Measurements from ENCODE around the gene SH2D3C.

The SH2D3C gene

GRCh38 chr9:127813686-127814226, 35.3 kb upstream of the SH2D3C start:
- peaks cover 34% of the 10 kb centered on the region for H3K36me3 ChIP-seq (ENCODE audit: insufficient read depth, low read depth, low read length)
- H3K27me3 ChIP-seq (ENCODE audit: insufficient read depth, low read length), result no peaks in the 10 kb centered on the region
- no peak overlapping the region for H3K4me3 ChIP-seq (ENCODE audit: low read length)
- no peaks in the 10 kb centered on the region for H3K9me3 ChIP-seq (ENCODE audit: insufficient read depth, low read depth, low read length)
- no peak overlapping the region for H3K27ac ChIP-seq (ENCODE audit: low read length)
- no peak overlapping the region for H3K9ac ChIP-seq (ENCODE audit: low read depth, low read length)
- peaks cover 4% of the 10 kb centered on the region; the same call in 1 of the 2 replicates for H3K4me1 ChIP-seq (ENCODE audit: insufficient read depth, low read length)

GRCh38 chr9:127812936-127813675, 34.6 kb upstream of the SH2D3C start:
- Histone ChIP-seq H3K36me3 (ENCODE audit: insufficient read depth, low read depth, low read length) (peaks cover 39% of the 10 kb centered on the region), H3K9ac (ENCODE audit: low read depth, low read length) (no peak overlapping the region), H3K27ac (ENCODE audit: low read length) (no peak overlapping the region), H3K4me1 (ENCODE audit: insufficient read depth, low read length) (peaks cover 4% of the 10 kb centered on the region; the same call in 1 of the 2 replicates), H3K27me3 (ENCODE audit: insufficient read depth, low read length) (no peaks in the 10 kb centered on the region), H3K9me3 (ENCODE audit: insufficient read depth, low read depth, low read length) (no peaks in the 10 kb centered on the region), H3K4me3 (ENCODE audit: low read length) (no peak overlapping the region)

- Histone ChIP-seq H3K27me3 (ENCODE audit: insufficient read depth, low read length) (no peaks in the 10 kb centered on the region), H3K36me3 (ENCODE audit: insufficient read depth, low read depth, low read length) (peaks cover 48% of the 10 kb centered on the region), H3K9ac (ENCODE audit: low read depth, low read length) (no peak overlapping the region), H3K4me1 (ENCODE audit: insufficient read depth, low read length) (peaks cover 4% of the 10 kb centered on the region; the same call in 1 of the 2 replicates), H3K4me3 (ENCODE audit: low read length) (no peak overlapping the region), H3K9me3 (ENCODE audit: insufficient read depth, low read depth, low read length) (no peaks in the 10 kb centered on the region), H3K27ac (ENCODE audit: low read length) (no peak overlapping the region)
These were observed 33.5 kb upstream of the SH2D3C start for GRCh38 chr9:127812011-127812410.

- peaks cover 60% of the 10 kb centered on the region for H3K36me3 ChIP-seq (ENCODE audit: insufficient read depth, low read depth, low read length)
- no peak overlapping the region for H3K9ac ChIP-seq (ENCODE audit: low read depth, low read length)
These were observed 32.1 kb upstream of the SH2D3C start for GRCh38 chr9:127810378-127811187.

GRCh38 chr9:127809540-127810377, 31.3 kb upstream of the SH2D3C start:
- H3K4me3 ChIP-seq (ENCODE audit: low read length), result peak overlapping the region; percentile 51; the same call in 1 of the 2 replicates
- peak overlapping the region; percentile 32; the same call in 1 of the 2 replicates for H3K9ac ChIP-seq (ENCODE audit: low read depth, low read length)
- no peaks in the 10 kb centered on the region for H3K9me3 ChIP-seq (ENCODE audit: insufficient read depth, low read depth, low read length)
- H3K4me1 ChIP-seq (ENCODE audit: insufficient read depth, low read length), result peaks cover 4% of the 10 kb centered on the region; the same call in 1 of the 2 replicates
- H3K36me3 ChIP-seq (ENCODE audit: insufficient read depth, low read depth, low read length), result peaks cover 59% of the 10 kb centered on the region
- H3K27ac ChIP-seq (ENCODE audit: low read length), result no peak overlapping the region
- no peaks in the 10 kb centered on the region for H3K27me3 ChIP-seq (ENCODE audit: insufficient read depth, low read length)

More at GRCh38 chr9:127810378-127811187, 32.1 kb upstream of the SH2D3C start:
- Histone ChIP-seq H3K27ac (ENCODE audit: low read length) (no peak overlapping the region), H3K27me3 (ENCODE audit: insufficient read depth, low read length) (no peaks in the 10 kb centered on the region), H3K9me3 (ENCODE audit: insufficient read depth, low read depth, low read length) (no peaks in the 10 kb centered on the region), H3K4me3 (ENCODE audit: low read length) (peak overlapping the region; percentile 36; the same call in 1 of the 2 replicates), H3K4me1 (ENCODE audit: insufficient read depth, low read length) (peaks cover 4% of the 10 kb centered on the region; the same call in 1 of the 2 replicates)

- H3K9me3 ChIP-seq (ENCODE audit: insufficient read depth, low read depth, low read length), result no peaks in the 10 kb centered on the region
- peak overlapping the region; percentile 51; the same call in 1 of the 2 replicates for H3K4me3 ChIP-seq (ENCODE audit: low read length)
- peaks cover 62% of the 10 kb centered on the region for H3K36me3 ChIP-seq (ENCODE audit: insufficient read depth, low read depth, low read length)
- peaks cover 4% of the 10 kb centered on the region; the same call in 1 of the 2 replicates for H3K4me1 ChIP-seq (ENCODE audit: insufficient read depth, low read length)
- no peak overlapping the region for H3K27ac ChIP-seq (ENCODE audit: low read length)
- peak overlapping the region; percentile 32; the same call in 1 of the 2 replicates for H3K9ac ChIP-seq (ENCODE audit: low read depth, low read length)
- no peaks in the 10 kb centered on the region for H3K27me3 ChIP-seq (ENCODE audit: insufficient read depth, low read length)
These were observed 30.6 kb upstream of the SH2D3C start for GRCh38 chr9:127809002-127809539.

- no peaks in the 10 kb centered on the region for H3K9me3 ChIP-seq (ENCODE audit: insufficient read depth, low read depth, low read length)
- peaks cover 8% of the 10 kb centered on the region; the same call in 1 of the 2 replicates for H3K4me1 ChIP-seq (ENCODE audit: insufficient read depth, low read length)
- no peaks in the 10 kb centered on the region for H3K27me3 ChIP-seq (ENCODE audit: insufficient read depth, low read length)
- no peak overlapping the region for H3K4me3 ChIP-seq (ENCODE audit: low read length)
- no peak overlapping the region for H3K9ac ChIP-seq (ENCODE audit: low read depth, low read length)
- no peak overlapping the region for H3K27ac ChIP-seq (ENCODE audit: low read length)
- peaks cover 56% of the 10 kb centered on the region for H3K36me3 ChIP-seq (ENCODE audit: insufficient read depth, low read depth, low read length)
These were observed 30.0 kb upstream of the SH2D3C start for GRCh38 chr9:127808347-127809001.

GRCh38 chr9:127806871-127807270, 28.4 kb upstream of the SH2D3C start:
- Histone ChIP-seq H3K27me3 (ENCODE audit: insufficient read depth, low read length) (no peaks in the 10 kb centered on the region), H3K4me1 (ENCODE audit: insufficient read depth, low read length) (peaks cover 11% of the 10 kb centered on the region; the same call in 1 of the 2 replicates), H3K27ac (ENCODE audit: low read length) (no peak overlapping the region), H3K9ac (ENCODE audit: low read depth, low read length) (no peak overlapping the region), H3K36me3 (ENCODE audit: insufficient read depth, low read depth, low read length) (peaks cover 41% of the 10 kb centered on the region), H3K9me3 (ENCODE audit: insufficient read depth, low read depth, low read length) (no peaks in the 10 kb centered on the region), H3K4me3 (ENCODE audit: low read length) (no peak overlapping the region)

GRCh38 chr9:127805620-127806019, 27.2 kb upstream of the SH2D3C start:
- H3K36me3 ChIP-seq (ENCODE audit: insufficient read depth, low read depth, low read length), result peaks cover 37% of the 10 kb centered on the region
- H3K9me3 ChIP-seq (ENCODE audit: insufficient read depth, low read depth, low read length), result no peaks in the 10 kb centered on the region
- no peaks in the 10 kb centered on the region for H3K27me3 ChIP-seq (ENCODE audit: insufficient read depth, low read length)
- H3K27ac ChIP-seq (ENCODE audit: low read length), result no peak overlapping the region
- H3K4me1 ChIP-seq (ENCODE audit: insufficient read depth, low read length), result peaks cover 12% of the 10 kb centered on the region; the same call in 1 of the 2 replicates
- no peak overlapping the region for H3K4me3 ChIP-seq (ENCODE audit: low read length)
- no peak overlapping the region for H3K9ac ChIP-seq (ENCODE audit: low read depth, low read length)

- peak overlapping the region; percentile 93 for H3K9ac ChIP-seq (ENCODE audit: low read depth, low read length)
- peaks cover 32% of the 10 kb centered on the region for H3K36me3 ChIP-seq (ENCODE audit: insufficient read depth, low read depth, low read length)
- H3K27me3 ChIP-seq (ENCODE audit: insufficient read depth, low read length), result no peaks in the 10 kb centered on the region
- H3K4me1 ChIP-seq (ENCODE audit: insufficient read depth, low read length), result peaks cover 8% of the 10 kb centered on the region; the same call in 1 of the 2 replicates
- no peaks in the 10 kb centered on the region for H3K9me3 ChIP-seq (ENCODE audit: insufficient read depth, low read depth, low read length)
- H3K27ac ChIP-seq (ENCODE audit: low read length), result peak overlapping the region; percentile 89
- H3K4me3 ChIP-seq (ENCODE audit: low read length), result peak overlapping the region; percentile 89
These were observed 25.3 kb upstream of the SH2D3C start for GRCh38 chr9:127803507-127804352.
